Endometrial microvascular endothelial cells (primary cell): ENCODE data around the gene MACROD2. TPM values are rescaled to one million over a fixed set of nuclear protein-coding genes. Genes with fewer than 3 reads are reported as not detected.
"Not testable (repeated sequence)": the region's sequence is repeated elsewhere in the genome, so short reads cannot be mapped to it uniquely, and the experiment has no call there.

Source experiments
- in situ Hi-C: cut with HindIII; loops from 2 replicates; pipeline ENCODE4 v1.10.0; 2017; ENCODE audit warnings: low sequenced_read_pairs, low pct_unique_long_range_greater_than_20kb; ENCODE audit errors: inconsistent ontology term
- total RNA-seq: library from RNA; depleted of rRNA; stranded (reverse); fragments of >200 nt; gene quantifications from one replicate; pipeline ENCODE4 v1.2.3, GENCODE V29; 2015; ENCODE audit errors: inconsistent ontology term

Gene MACROD2
- total RNA-seq, 1 donor from 2014 or later, result not detected

DNA sequence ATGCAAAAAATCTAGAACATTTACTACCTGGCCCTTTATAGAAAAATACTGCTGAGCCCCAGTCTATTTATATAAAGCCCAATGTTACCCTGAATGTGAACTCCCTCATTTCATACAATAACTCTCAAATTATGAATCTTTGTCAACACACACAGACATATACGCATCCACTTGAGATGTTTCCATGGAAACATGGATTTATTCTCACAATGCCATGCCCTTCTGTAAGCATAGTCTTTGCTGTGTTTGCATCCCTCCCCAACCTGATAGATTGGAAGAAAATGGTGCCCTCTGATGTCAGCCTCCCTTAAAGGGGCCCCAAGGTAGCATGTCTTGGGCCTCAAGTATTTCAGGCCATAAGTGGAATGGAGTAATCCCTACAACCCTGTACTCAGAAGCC lies 2004.8 kb downstream of the MACROD2 start:
- in situ Hi-C loops, result no loop called here

DNA sequence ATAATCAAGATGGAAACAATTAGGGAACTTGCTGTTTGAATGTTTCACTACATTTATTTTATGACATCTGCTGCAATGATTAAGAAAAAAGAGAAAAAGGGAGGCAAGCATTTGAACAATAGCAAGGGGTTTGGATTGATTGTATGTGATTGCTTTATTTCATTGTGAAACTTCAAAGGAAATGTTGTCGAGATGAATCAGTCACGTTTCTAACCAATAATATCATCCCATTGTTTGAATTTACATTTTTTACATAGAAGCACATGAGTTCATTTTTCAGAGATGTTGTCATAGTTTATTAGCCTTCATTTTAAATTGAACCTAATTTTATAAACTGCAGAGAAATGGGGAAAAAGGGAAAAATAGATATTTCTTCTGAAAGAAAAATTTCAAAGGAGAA lies 2006.0 kb downstream of the MACROD2 start:
- in situ Hi-C loops, result no loop called here

DNA sequence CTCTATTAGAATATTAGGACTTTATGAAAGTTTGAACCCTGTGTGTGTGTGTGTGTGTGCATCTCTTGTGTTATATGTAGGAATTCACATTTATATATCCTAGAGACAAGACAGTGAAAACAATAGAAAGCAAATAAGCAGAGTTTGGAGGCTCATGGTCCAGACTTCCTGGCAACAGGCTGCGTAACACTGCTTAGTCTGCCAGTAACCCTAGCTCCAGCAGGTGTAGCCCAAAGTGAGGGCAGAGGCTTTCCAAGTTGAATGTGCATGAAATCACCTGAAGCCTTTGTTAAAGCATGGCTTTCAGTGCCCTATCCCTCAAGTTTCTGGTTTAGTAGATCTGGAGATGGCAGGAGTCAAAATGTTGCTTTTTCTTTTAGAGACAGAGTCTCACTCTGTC lies 2008.0 kb downstream of the MACROD2 start:
- in situ Hi-C loops, result no loop called here

DNA sequence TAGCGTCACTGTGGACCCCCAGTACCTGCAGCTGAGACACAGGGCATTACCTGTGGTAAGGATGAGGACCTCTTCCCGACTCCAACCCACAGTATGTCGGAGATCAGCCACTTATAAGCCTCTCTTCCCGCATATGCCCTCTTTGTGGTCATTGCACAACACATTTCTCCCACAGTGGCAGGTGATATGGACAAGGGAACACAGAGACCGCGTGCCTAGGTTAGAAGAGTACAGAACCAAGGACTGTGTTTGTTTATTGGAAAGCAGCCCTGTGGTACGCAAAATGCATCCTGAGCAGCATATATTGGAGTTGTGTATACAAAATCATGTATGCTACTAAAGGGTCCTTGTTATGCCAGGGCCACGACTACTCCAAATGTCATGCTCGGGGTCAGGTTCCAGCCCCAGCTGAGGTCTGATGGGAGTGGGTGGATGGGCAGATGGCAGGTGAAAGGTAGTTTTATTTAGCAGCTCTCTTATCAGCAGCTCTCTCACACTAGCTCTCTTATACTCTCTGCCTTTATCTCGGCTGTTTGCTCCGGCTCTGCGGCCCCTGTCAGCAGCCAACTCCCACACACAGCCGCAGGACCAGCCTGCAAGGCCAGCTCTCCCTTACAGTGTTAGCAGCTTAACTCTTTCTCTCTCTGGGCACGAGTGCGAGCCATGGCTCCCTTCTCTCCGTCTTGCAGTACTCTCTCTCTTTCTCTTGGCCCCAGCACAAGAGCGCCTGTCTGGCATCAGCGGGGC lies 2009.0 kb downstream of the MACROD2 start:
- in situ Hi-C loops, result no loop called here

DNA sequence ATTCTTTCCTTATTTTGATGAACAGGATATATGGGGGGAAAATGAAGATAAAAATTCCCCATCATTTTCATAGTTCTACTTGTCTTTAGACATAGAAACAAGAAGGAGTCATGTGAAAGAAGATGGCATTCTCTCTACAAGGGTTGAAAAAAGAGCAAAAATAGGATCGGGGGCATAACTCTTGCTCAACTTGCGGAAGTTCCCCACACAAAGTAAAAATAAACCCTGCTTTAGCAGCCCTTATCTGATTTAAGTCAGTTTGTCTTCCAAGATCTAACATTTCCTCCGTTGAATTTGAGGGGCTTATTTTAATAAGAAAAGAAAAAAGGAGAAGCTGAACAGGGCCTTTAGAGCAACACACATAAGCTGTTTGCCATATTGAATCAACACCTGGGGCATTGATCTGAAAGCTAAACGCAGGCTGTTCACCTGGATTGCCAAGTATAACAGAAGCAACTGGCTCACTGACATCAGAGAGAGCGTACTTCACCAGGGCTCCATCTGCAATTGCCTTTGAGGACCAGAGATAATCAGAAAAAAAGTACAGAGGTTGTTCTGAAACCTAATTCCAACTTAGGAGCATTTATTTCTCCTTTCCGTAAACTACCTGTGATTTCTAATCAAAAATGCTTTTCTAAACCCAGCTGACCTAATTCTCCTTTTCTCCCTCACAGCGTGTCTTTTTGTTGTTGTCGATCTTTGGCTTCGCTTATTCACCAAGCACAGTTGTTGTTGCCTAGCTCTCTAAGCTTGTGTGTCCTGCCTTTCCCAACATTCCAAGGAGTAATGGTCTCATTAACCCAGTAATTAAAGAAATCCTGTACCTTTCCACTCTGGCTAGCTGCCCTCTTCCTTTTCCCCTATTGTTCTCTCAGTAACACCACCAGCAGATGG lies 2010.0 kb downstream of the MACROD2 start:
- in situ Hi-C loops, result no loop called here

DNA sequence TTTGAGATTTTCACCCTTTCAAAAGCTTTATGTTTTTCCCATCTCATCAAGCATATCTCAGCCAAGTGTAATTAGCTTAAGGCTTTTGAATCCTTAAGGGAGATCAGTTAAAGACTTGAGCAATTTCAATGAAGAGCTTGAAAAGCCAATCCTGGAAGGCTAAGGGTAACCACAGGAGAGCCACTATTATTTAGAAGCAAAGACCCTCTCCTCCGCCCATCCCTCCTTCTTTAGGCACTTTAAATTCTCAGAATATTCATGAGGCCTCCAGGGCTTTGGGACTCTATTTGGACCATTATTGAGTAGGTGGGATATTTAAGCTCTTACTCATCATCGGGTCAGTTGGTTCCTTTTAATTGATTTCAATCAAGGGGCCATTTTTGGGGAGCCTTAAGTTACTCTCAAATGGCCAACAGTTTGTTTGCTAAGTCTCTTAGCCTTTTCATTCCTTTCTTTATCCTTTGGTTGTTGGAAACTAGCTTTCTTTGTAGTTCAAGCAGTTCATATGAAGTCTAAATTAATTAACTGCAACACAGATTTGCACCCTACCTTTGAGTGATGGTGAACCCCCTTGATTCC lies 2010.7 kb downstream of the MACROD2 start:
- in situ Hi-C loops, result no loop called here

DNA sequence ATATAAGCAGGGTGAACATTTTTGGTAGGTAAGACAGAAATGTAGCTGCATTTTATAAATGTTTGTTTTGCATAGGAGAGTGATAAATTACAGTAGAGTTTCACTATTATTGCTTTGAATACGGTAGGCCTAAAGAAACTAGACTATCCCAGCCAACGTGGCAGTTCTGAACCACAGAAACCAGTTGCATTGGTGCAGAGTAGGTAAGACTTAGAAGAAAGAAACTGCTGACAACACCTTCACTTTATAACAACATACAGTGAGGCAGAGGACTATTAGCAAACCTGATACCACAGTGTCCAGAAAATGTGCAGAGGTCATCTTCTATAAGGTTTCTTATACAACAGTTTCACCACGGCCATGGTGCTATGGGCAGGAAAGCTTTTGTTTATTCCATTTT lies 2011.8 kb downstream of the MACROD2 start:
- in situ Hi-C loops, result no loop called here

DNA sequence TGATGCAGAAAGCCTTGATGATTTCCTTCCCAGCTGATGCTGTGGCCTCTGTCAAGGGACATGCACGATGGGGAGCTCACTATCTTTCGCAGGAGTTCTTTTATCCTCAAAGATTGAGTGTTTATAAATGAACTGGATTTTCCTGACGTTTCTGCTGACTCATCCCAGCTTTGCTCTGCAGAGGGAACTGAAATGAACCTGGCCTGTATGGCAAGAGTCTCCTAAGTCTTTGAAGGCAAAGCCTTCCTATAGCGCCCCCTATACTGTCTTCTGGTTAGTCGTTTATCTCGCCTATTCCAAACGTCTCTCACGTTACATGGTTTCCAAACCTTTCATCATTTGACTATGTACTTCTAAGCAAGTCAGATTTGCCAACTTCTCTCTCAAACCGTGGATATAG lies 2012.6 kb downstream of the MACROD2 start:
- in situ Hi-C loops, result no loop called here

DNA sequence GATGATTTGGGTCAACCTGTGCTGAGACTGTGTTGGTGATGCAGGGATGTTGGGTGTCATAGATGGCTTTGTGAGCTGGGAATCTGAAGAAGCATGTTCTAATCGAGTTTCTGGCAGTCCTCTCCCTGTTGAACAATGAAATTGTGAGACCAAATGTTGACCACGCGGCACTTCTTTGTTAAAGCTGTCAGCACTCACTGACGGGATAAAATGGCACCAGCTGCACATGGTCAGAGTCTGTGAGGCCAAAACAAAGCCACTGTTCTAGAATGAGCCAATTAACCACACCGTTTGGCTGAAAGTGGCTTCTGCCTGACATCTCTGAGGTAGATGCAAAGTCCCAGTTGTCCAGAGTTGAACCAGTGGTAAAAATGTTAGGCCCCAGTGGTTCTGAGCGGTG lies 2015.7 kb downstream of the MACROD2 start:
- in situ Hi-C loops, result no loop called here

DNA sequence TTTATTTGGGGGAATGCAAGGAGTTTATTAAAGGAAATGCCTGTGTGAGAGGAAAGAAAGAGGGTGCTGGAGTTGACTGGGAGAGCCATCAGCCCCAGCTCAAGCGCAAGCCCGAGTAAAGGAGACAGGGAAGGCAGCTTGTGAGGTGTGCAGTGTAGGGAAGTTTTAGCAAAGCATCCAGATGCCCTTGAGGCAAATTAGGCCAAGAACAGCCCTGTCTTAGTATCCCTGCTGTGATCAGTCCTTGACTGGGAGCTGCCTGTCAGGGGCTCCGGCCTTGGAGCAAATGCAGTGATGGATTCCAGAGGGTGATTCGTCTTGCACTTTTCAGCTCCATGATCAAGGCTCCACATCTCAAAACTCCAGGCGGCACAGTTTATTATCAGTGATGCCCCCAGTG lies 2016.2 kb downstream of the MACROD2 start:
- in situ Hi-C loops, result no loop called here

DNA sequence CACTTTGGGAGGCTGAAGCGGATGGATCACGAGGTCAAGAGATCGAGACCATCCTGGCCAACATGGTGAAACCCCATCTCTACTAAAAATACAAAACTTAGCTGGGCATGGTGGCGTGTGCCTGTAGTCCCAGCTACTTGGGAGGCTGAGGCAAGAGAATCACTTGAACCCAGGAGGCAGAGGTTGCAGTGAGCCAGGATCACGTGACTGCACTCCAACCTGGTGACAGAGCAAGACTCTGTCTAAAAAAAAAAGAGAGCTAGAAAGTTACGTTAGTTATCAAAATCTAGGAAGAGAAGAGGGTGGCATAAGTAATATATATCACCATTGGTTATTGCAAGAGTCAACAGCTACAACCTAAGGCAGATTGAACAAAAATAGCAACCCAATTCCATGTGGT lies 2017.6 kb downstream of the MACROD2 start:
- in situ Hi-C loops, result not testable (repeated sequence)

DNA sequence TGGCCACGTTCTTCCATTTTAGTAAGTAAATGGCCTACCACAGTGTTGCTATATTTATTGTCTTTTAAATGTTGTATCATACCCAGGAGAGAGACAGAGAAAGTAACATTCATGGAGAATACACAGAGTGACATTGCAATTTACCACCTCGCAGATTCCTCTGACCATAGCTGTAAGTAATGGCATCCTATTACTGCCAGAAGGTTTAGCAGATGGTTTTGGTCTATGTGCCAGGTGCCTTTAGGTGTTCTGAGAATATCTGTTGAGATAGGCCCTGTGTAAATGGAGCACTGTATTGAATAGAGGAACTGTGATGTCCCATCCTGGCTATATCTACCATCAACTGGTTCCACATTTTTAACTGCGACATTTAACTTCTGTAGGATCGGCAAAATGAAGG lies 2018.3 kb downstream of the MACROD2 start:
- in situ Hi-C loops, result no loop called here

DNA sequence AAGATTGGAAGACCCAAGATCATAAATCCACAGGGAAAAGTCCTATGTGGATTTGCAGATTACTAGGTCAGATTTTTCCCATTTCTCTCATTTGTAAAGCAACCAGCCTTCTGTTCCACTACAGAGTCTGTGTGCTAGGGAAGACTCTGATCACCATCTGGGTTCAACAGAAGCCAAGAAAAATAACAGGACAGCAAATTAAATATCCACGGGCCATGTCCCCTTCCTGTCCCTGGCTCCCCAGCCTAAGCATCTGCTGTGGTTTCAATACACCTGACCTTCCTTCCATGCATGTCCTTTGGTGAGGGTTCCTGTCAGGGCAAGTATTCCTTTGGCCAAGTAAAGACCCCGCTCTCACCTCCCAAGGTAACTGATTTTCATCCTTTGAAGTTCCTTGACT lies 2019.1 kb downstream of the MACROD2 start:
- in situ Hi-C loops, result no loop called here

DNA sequence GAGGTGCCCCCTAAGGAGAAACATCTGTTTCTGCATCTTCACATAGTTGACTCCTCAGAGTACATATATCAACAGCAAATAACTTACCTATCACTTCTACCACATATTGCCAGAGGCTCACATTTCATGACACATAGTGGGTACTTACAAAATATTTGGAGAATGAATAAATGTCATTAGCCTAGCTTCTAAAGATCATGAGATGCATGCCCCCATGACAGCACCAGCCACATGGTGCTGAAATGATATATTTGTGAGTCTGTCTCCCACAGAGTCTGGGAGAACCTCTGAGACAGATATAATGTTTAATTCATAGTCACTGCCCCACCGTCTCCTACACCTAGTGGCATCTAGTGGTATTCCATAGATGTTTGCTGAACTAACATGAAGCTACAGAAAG lies 2022.3 kb downstream of the MACROD2 start:
- in situ Hi-C loops, result no loop called here

DNA sequence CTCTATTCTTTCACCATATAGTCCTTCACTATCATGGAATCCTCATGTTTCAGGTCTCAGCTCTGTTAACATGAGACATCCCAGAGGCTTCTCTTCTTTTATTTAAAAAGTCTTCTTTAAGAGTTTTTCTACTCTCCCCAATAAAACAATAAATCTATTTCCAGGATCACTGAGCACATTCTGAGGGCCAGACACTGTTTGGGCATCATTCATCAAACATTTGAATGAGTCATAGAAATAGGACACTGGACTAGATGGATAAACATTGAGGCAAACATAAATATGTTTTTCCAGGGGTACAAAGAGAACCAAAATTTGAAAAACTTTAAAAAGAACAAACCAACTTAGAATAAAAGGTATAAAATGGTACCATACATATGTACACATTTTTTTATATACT lies 2023.6 kb downstream of the MACROD2 start:
- in situ Hi-C loops, result no loop called here

DNA sequence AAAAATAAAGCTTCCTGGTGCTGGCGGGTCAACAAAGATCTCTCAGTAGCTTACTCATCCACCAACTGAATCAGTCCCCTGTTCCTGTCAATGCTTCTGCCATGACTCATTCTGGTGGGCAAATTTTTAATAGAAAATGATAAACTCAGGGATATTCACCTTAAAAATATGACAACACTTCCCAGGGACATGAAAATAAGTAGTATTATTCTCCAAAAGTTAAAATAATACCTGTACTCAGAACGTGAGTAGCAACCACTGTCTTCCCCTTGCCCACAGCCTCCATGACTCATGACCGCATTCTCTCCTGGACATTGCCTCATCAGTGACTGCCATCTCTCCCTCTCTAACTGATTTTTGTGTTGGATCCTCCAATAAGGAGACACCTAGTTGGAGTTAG lies 2025.7 kb downstream of the MACROD2 start:
- in situ Hi-C loops, result no loop called here

DNA sequence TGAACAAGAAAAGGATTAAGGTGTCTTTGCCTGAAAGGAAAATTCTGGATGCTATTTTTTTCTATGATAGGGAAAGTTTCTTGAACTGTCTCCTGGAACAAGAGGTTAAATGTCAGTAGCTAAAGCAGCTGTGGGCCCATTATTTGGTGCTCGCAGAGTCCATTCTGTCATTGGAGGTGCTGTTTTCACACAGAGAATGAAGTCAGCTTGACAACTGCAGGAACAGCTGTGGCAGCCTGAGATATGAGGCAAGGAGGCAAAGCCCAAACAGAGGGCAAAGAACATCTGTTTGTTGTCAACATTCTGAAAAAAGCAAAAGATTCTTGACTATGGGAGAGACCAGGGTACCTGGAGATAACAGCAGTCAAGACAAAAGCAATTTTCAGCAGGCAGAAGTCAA lies 2029.8 kb downstream of the MACROD2 start:
- in situ Hi-C loops, result no loop called here

DNA sequence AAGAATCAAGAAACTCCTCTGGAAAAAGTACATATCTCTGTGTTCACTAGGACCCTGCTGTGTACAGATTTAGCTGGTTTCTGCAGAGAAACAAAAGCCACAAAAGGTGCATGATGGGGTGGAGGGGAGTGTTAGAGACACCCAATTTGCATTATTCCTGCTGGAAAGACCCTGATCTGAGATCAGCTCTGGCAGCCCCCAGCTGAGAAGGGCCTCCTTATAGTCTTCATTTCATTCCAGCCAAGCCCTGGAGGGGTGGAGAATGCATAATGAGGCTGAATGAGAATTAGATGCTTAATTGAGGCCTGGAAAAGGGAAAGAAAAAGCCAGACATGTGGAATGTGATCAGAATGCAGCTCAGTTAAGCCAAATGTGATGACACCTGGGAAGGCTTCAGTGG lies 2032.4 kb downstream of the MACROD2 start:
- in situ Hi-C loops, result no loop called here

DNA sequence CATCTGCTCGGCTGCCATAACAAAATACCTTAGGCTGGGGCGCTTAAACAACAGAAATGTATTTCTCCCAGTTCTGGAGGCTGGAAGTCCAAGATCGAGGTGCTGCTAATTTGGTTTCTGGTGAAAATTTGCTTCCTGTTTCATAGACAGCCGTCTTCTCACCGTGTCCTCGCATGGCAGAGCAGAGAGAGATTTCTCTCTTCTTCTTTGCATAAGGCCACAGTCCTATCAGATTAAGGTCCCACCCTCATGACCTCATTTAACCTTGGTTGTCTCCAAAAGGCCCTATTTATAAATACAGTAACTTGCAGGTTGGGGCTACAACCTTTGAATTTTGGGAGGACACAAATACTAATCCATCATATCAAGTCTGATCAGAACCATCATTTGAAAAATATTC lies 2033.6 kb downstream of the MACROD2 start:
- in situ Hi-C loops, result no loop called here

DNA sequence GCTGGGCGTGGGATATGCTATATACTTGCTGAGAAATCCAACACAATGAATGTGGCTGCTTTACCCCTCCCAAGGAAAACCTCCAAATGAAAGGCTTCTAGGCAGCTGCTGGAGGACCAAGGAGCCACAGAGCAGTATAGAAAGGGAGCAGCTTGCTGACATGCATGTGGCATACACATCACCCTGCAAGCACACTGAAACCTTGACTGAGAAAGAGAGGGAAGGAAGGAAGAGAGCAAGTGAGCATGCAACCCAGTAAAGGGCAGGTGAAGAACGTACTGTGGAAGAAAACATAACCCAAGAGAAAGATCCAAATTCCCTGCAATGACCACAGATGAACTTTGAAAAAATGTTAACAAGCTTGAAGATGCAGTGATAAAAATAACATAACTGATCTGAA lies 2034.9 kb downstream of the MACROD2 start:
- in situ Hi-C loops, result no loop called here
